GM23338 (cell line): ENCODE measurements around the gene SNAP47. TPM values are rescaled to one million over a fixed set of nuclear protein-coding genes. Genes with fewer than 3 reads are reported as not detected.

ENCODE experiments used
- ATAC-seq: fragments of 200-7000 bp; cut with Tn5 transposase; 3 replicates; pipeline ENCODE4 v1.9.1; 2020
- DNase-seq: peaks from one replicate; pipeline ENCODE4 v3.0.0-alpha.2; 2015; ENCODE audit warnings: low spot score
- H2AFZ ChIP-seq: fragments of 200-600 bp; sonication (generic); 2 replicates; pipeline ENCODE4 v1.8.0; 2016; ENCODE audit warnings: antibody characterized with exemption, mild to moderate bottlenecking, moderate library complexity
- H3F3A ChIP-seq: fragments of 200-600 bp; sonication (generic); replicated peaks from 2 replicates; pipeline ENCODE4 v1.8.0; 2017; ENCODE audit warnings: antibody characterized with exemption, mixed run types, low read depth
- H3K27ac ChIP-seq: fragments of 200-600 bp; sonication (generic); 2 replicates; pipeline ENCODE4 v1.6.1; 2016; ENCODE audit warnings: low read depth
- H3K27me3 ChIP-seq: fragments of 200-600 bp; sonication (generic); 2 replicates; pipeline ENCODE4 v1.8.0; 2016; ENCODE audit warnings: mild to moderate bottlenecking, mixed run types, moderate library complexity; ENCODE audit not compliant: insufficient read depth
- H3K36me3 ChIP-seq: fragments of 200-600 bp; sonication (generic); 2 replicates; pipeline ENCODE4 v1.8.0; 2016; ENCODE audit warnings: mild to moderate bottlenecking; ENCODE audit not compliant: insufficient read depth
- H3K4me1 ChIP-seq: fragments of 200-600 bp; sonication (generic); 2 replicates; pipeline ENCODE4 v1.8.0; 2016; ENCODE audit warnings: mild to moderate bottlenecking, moderate library complexity; ENCODE audit not compliant: insufficient read depth
- H3K4me2 ChIP-seq: fragments of 200-600 bp; sonication (generic); 2 replicates; pipeline ENCODE4 v1.7.1; 2017; ENCODE audit warnings: mixed run types
- H3K4me3 ChIP-seq: fragments of 200-600 bp; sonication (generic); 2 replicates; pipeline ENCODE4 v1.6.1; 2016; ENCODE audit warnings: mixed run types
- H3K79me2 ChIP-seq: fragments of 200-600 bp; sonication (generic); replicated peaks from 2 replicates; pipeline ENCODE4 v1.8.0; 2017; ENCODE audit warnings: mild to moderate bottlenecking; ENCODE audit not compliant: insufficient read depth
- H3K9me2 ChIP-seq: fragments of 200-600 bp; sonication (generic); 2 replicates; pipeline ENCODE4 v1.8.0; 2017; ENCODE audit not compliant: insufficient read depth
- H4K20me1 ChIP-seq: fragments of 200-600 bp; sonication (generic); replicated peaks from 2 replicates; pipeline ENCODE4 v1.8.0; 2017; ENCODE audit warnings: mild to moderate bottlenecking; ENCODE audit not compliant: insufficient read depth
- H3K27ac Mint-ChIP-seq: 2 replicates; pipeline ENCODE4 v1.8.0; 2020; ENCODE audit warnings: inconsistent platforms, mild to moderate bottlenecking, moderate library complexity, mixed read lengths
- H3K27me3 Mint-ChIP-seq: 3 replicates; pipeline ENCODE4 v1.8.0; 2022; ENCODE audit warnings: low read depth, mild to moderate bottlenecking, moderate library complexity, mixed read lengths, inconsistent platforms; ENCODE audit not compliant: insufficient read depth, poor library complexity
- H3K36me3 Mint-ChIP-seq: 3 replicates; pipeline ENCODE4 v1.8.0; 2021; ENCODE audit warnings: low read depth, mild to moderate bottlenecking, inconsistent platforms, moderate library complexity, mixed read lengths
- H3K4me1 Mint-ChIP-seq: 3 replicates; pipeline ENCODE4 v1.8.0; 2020; ENCODE audit warnings: mild to moderate bottlenecking, inconsistent platforms, mixed read lengths
- H3K4me3 Mint-ChIP-seq: 3 replicates; pipeline ENCODE4 v1.8.0; 2021; ENCODE audit warnings: moderate library complexity, mild to moderate bottlenecking, inconsistent platforms, mixed read lengths
- H3K9me3 Mint-ChIP-seq: 3 replicates; pipeline ENCODE4 v1.8.0; 2020; ENCODE audit warnings: moderate library complexity, mild to moderate bottlenecking, inconsistent platforms, mixed read lengths
- CREB1 ChIP-seq: fragments of 250-450 bp; sonication (Bioruptor Pico); IDR thresholded peaks from 2 replicates; pipeline ENCODE4 v1.5.0; 2020; ENCODE audit warnings: low read depth, mild to moderate bottlenecking, moderate library complexity
- EZH2 ChIP-seq: fragments of 200-600 bp; sonication (generic); IDR thresholded peaks from one replicate; pipeline ENCODE4 v1.8.0; 2017; ENCODE audit warnings: antibody characterized with exemption, mild to moderate bottlenecking, low read depth; ENCODE audit not compliant: unreplicated experiment
- EZH2phosphoT487 ChIP-seq: fragments of 200-600 bp; sonication (generic); IDR thresholded peaks from one replicate; pipeline ENCODE4 v1.8.1; 2018; ENCODE audit warnings: antibody characterized with exemption; ENCODE audit not compliant: unreplicated experiment
- JUNB ChIP-seq: IDR thresholded peaks from one replicate; pipeline ENCODE4 v1.6.1; 2016; ENCODE audit warnings: antibody characterized with exemption; ENCODE audit not compliant: unreplicated experiment
- NANOG ChIP-seq: IDR thresholded peaks from 2 replicates; pipeline ENCODE4 v1.6.1; 2016; ENCODE audit warnings: antibody characterized with exemption, borderline replicate concordance
- POLR2AphosphoS5 ChIP-seq: IDR thresholded peaks from 2 replicates; pipeline ENCODE4 v1.6.1; 2016; ENCODE audit warnings: antibody characterized with exemption, low read depth
- STAT1 ChIP-seq: IDR thresholded peaks from one replicate; pipeline ENCODE4 v1.6.1; 2016; ENCODE audit warnings: antibody characterized with exemption; ENCODE audit not compliant: unreplicated experiment
- ZNF114 ChIP-seq: fragments of 250-450 bp; sonication (Bioruptor Pico); IDR thresholded peaks from 2 replicates; pipeline ENCODE4 v1.5.0; 2020; ENCODE audit warnings: mild to moderate bottlenecking, moderate library complexity
- ZNF331 ChIP-seq: fragments of 250-450 bp; sonication (Bioruptor Pico); IDR thresholded peaks from 2 replicates; pipeline ENCODE4 v1.5.0; 2020; ENCODE audit warnings: low read depth, mild to moderate bottlenecking, moderate library complexity
- polyA plus RNA-seq: library from polyadenylated mRNA; unstranded; fragments of >200 nt; fragmentation: Nextera tagmentation; extraction: Ambion mirVana; gene quantifications from 2 replicates; pipeline ENCODE4 v1.2.1, GENCODE V29; 2016
- total RNA-seq: library from RNA; depleted of rRNA; stranded (reverse); fragments of >200 nt; shearing (Covaris generic); gene quantifications from 2 replicates; pipeline ENCODE4 v1.2.3, GENCODE V29; 2014
- TF ChIP-seq, protein P1 (sequence below): IDR thresholded peaks from one replicate; pipeline ENCODE4 v1.6.1; 2018; ENCODE audit warnings: antibody characterized with exemption; ENCODE audit not compliant: unreplicated experiment
- TF ChIP-seq, protein P2 (sequence below): IDR thresholded peaks from 2 replicates; pipeline ENCODE4 v1.6.1; 2016; ENCODE audit warnings: antibody characterized with exemption
- TF ChIP-seq, protein P3 (sequence below), 2 experiments: fragments of 200-600 bp in 1 of 2; sonication (generic) in 1 of 2; conservative IDR thresholded peaks; 2 replicates each; pipeline versions ENCODE4 v1.5.1 to v1.6.1; 2016 to 2017; ENCODE audit warnings: antibody characterized with exemption in 2 of 2, low read depth in 2 of 2, mild to moderate bottlenecking in 2 of 2, moderate library complexity in 1 of 2
- TF ChIP-seq, protein P4 (sequence below): fragments of 250-450 bp; sonication (Bioruptor Pico); IDR thresholded peaks from 2 replicates; pipeline ENCODE4 v1.5.0; 2020; ENCODE audit warnings: mild to moderate bottlenecking, moderate library complexity

SNAP47 gene
- total and polyA plus RNA-seq, 2 experiments from 2014 or later: 19.5 to 51.8 TPM

DNA sequence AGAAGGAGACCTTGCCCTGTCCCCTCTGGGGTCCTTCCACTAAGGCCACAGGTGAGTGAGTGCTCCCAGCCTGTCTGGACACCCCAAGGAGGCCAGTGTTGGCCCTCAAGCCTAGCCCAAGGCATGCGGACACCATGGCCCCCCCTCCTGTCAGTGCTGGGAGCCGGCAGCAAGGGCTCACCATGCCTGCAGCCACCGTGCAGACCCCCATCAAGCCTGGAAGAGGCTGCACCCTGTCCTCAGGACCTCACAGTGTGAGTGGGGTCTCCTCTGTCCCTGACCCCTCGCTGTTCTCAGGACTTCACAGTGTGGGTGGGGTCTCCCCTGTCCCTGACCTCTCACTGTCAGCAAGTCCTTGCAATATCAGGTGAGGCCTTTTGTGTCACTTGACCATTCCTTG, 47.0 kb downstream of the SNAP47 start:
- H3K36me3 Mint-ChIP-seq: no peaks in the 10 kb centered on the region
- ATAC-seq (no peak), DNase-seq (no peak)
- Histone ChIP-seq H2AFZ (no peak overlapping the region), H3K27ac (no peak overlapping the region), H3K4me3 (no peak overlapping the region), H3K27me3 (peaks cover 17% of the 10 kb centered on the region), H3K9me2 (no peaks in the 10 kb centered on the region), H3K4me1 (no peaks in the 10 kb centered on the region; the same call in 1 of the 2 replicates), H3K36me3 (no peaks in the 10 kb centered on the region), H3K79me2 (no peaks in the 10 kb centered on the region), H3F3A (peaks cover 4% of the 10 kb centered on the region; the same call in 1 of the 2 replicates), H4K20me1 (no peaks in the 10 kb centered on the region; the same call in none of the 2 replicates), H3K4me2 (no peak overlapping the region)
- peaks cover 18% of the 10 kb centered on the region for H3K27me3 Mint-ChIP-seq
- no peak overlapping the region for H3K4me3 Mint-ChIP-seq
- H3K27ac Mint-ChIP-seq: no peak overlapping the region
- peaks cover 3% of the 10 kb centered on the region; the same call in 2 of the 3 replicates for H3K4me1 Mint-ChIP-seq
- no peaks in the 10 kb centered on the region for H3K9me3 Mint-ChIP-seq
- TF ChIP-seq JUNB (no peak), NANOG (no peak), CREB1 (no peak), ZNF114 (no peak), STAT1 (no peak), POLR2AphosphoS5 (no peak), ZNF331 (CRISPR knock-in tag) (no peak), EZH2 (no peak), EZH2phosphoT487 (no peak)
- TF ChIP-seq, protein P1, sequence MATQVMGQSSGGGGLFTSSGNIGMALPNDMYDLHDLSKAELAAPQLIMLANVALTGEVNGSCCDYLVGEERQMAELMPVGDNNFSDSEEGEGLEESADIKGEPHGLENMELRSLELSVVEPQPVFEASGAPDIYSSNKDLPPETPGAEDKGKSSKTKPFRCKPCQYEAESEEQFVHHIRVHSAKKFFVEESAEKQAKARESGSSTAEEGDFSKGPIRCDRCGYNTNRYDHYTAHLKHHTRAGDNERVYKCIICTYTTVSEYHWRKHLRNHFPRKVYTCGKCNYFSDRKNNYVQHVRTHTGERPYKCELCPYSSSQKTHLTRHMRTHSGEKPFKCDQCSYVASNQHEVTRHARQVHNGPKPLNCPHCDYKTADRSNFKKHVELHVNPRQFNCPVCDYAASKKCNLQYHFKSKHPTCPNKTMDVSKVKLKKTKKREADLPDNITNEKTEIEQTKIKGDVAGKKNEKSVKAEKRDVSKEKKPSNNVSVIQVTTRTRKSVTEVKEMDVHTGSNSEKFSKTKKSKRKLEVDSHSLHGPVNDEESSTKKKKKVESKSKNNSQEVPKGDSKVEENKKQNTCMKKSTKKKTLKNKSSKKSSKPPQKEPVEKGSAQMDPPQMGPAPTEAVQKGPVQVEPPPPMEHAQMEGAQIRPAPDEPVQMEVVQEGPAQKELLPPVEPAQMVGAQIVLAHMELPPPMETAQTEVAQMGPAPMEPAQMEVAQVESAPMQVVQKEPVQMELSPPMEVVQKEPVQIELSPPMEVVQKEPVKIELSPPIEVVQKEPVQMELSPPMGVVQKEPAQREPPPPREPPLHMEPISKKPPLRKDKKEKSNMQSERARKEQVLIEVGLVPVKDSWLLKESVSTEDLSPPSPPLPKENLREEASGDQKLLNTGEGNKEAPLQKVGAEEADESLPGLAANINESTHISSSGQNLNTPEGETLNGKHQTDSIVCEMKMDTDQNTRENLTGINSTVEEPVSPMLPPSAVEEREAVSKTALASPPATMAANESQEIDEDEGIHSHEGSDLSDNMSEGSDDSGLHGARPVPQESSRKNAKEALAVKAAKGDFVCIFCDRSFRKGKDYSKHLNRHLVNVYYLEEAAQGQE: no peak
- TF ChIP-seq, protein P2, sequence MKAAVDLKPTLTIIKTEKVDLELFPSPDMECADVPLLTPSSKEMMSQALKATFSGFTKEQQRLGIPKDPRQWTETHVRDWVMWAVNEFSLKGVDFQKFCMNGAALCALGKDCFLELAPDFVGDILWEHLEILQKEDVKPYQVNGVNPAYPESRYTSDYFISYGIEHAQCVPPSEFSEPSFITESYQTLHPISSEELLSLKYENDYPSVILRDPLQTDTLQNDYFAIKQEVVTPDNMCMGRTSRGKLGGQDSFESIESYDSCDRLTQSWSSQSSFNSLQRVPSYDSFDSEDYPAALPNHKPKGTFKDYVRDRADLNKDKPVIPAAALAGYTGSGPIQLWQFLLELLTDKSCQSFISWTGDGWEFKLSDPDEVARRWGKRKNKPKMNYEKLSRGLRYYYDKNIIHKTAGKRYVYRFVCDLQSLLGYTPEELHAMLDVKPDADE: no peak
- TF ChIP-seq, protein P3, sequence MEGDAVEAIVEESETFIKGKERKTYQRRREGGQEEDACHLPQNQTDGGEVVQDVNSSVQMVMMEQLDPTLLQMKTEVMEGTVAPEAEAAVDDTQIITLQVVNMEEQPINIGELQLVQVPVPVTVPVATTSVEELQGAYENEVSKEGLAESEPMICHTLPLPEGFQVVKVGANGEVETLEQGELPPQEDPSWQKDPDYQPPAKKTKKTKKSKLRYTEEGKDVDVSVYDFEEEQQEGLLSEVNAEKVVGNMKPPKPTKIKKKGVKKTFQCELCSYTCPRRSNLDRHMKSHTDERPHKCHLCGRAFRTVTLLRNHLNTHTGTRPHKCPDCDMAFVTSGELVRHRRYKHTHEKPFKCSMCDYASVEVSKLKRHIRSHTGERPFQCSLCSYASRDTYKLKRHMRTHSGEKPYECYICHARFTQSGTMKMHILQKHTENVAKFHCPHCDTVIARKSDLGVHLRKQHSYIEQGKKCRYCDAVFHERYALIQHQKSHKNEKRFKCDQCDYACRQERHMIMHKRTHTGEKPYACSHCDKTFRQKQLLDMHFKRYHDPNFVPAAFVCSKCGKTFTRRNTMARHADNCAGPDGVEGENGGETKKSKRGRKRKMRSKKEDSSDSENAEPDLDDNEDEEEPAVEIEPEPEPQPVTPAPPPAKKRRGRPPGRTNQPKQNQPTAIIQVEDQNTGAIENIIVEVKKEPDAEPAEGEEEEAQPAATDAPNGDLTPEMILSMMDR (conservative IDR thresholded peaks at IDR 0.05; ENCODE audit: low read depth in 2 of 2): no peak
- TF ChIP-seq, protein P4, sequence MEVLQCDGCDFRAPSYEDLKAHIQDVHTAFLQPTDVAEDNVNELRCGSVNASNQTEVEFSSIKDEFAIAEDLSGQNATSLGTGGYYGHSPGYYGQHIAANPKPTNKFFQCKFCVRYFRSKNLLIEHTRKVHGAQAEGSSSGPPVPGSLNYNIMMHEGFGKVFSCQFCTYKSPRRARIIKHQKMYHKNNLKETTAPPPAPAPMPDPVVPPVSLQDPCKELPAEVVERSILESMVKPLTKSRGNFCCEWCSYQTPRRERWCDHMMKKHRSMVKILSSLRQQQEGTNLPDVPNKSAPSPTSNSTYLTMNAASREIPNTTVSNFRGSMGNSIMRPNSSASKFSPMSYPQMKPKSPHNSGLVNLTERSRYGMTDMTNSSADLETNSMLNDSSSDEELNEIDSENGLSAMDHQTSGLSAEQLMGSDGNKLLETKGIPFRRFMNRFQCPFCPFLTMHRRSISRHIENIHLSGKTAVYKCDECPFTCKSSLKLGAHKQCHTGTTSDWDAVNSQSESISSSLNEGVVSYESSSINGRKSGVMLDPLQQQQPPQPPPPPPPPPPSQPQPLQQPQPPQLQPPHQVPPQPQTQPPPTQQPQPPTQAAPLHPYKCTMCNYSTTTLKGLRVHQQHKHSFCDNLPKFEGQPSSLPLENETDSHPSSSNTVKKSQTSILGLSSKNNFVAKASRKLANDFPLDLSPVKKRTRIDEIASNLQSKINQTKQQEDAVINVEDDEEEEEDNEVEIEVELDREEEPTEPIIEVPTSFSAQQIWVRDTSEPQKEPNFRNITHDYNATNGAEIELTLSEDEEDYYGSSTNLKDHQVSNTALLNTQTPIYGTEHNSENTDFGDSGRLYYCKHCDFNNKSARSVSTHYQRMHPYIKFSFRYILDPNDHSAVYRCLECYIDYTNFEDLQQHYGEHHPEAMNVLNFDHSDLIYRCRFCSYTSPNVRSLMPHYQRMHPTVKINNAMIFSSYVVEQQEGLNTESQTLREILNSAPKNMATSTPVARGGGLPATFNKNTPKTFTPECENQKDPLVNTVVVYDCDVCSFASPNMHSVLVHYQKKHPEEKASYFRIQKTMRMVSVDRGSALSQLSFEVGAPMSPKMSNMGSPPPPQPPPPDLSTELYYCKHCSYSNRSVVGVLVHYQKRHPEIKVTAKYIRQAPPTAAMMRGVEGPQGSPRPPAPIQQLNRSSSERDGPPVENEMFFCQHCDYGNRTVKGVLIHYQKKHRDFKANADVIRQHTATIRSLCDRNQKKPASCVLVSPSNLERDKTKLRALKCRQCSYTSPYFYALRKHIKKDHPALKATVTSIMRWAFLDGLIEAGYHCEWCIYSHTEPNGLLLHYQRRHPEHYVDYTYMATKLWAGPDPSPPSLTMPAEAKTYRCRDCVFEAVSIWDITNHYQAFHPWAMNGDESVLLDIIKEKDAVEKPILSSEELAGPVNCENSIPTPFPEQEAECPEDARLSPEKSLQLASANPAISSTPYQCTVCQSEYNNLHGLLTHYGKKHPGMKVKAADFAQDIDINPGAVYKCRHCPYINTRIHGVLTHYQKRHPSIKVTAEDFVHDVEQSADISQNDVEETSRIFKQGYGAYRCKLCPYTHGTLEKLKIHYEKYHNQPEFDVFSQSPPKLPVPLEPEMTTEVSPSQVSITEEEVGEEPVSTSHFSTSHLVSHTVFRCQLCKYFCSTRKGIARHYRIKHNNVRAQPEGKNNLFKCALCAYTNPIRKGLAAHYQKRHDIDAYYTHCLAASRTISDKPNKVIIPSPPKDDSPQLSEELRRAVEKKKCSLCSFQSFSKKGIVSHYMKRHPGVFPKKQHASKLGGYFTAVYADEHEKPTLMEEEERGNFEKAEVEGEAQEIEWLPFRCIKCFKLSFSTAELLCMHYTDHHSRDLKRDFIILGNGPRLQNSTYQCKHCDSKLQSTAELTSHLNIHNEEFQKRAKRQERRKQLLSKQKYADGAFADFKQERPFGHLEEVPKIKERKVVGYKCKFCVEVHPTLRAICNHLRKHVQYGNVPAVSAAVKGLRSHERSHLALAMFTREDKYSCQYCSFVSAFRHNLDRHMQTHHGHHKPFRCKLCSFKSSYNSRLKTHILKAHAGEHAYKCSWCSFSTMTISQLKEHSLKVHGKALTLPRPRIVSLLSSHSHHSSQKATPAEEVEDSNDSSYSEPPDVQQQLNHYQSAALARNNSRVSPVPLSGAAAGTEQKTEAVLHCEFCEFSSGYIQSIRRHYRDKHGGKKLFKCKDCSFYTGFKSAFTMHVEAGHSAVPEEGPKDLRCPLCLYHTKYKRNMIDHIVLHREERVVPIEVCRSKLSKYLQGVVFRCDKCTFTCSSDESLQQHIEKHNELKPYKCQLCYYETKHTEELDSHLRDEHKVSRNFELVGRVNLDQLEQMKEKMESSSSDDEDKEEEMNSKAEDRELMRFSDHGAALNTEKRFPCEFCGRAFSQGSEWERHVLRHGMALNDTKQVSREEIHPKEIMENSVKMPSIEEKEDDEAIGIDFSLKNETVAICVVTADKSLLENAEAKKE (CRISPR knock-in tag): no peak
